Measurements from ENCODE around the gene YDJC.
"Not testable (repeated sequence)": the region's sequence is repeated elsewhere in the genome, so short reads cannot be mapped to it uniquely, and the experiment has no call there.

Gene YDJC

DNA sequence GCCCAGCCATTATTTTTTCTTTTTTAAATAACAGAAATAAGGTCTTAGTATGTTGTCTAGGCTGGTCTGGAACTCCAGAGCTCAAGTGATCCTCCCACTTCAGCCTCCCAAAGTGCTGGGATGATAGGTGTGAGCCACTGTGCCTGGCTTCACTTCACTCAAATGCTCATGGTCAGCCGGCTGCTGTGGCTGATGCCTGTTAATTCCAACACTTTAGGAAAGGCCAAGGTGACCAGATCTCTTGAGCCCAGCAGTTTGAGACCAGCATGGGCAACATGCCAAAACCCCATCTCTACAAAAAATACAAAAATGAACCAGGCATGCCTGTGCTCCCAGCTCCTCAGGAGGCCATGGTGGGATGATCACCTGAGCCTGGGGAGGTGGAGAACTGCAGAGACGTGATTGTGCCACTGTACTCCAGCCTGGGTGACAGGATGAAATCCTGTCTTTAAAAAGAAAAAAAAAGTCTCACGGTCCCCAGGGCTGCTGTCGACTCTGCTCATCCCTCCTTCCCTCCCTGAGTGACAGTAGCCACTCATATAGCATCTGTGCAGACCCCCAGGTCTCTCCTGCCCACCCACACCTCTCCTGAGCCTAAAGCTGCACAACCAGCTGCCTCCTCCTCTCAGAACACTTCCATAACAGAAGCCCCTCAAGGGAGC is 3.6 kb downstream of the YDJC start:
- Histone ChIP-seq H3K27ac (ENCODE audit: low read length) (no peak overlapping the region), H3K27me3 (ENCODE audit: insufficient read depth, low read length) (no peaks in the 10 kb centered on the region), H3K9ac (ENCODE audit: low read depth, low read length) (no peak overlapping the region), H3K4me1 (ENCODE audit: insufficient read depth, low read length) (no peaks in the 10 kb centered on the region), H3K36me3 (ENCODE audit: insufficient read depth, low read depth, low read length) (peaks cover 27% of the 10 kb centered on the region), H3K4me3 (ENCODE audit: low read length) (no peak overlapping the region), H3K9me3 (ENCODE audit: insufficient read depth, low read depth, low read length) (no peaks in the 10 kb centered on the region)

GRCh38 chr22:21624880-21625791 is 4.7 kb downstream of the YDJC start:
- H3K27ac ChIP-seq (ENCODE audit: low read length): no peak overlapping the region
- no peaks in the 10 kb centered on the region for H3K27me3 ChIP-seq (ENCODE audit: insufficient read depth, low read length)
- H3K9ac ChIP-seq (ENCODE audit: low read depth, low read length): no peak overlapping the region
- H3K9me3 ChIP-seq (ENCODE audit: insufficient read depth, low read depth, low read length): no peaks in the 10 kb centered on the region
- no peak overlapping the region for H3K4me3 ChIP-seq (ENCODE audit: low read length)
- peaks cover 30% of the 10 kb centered on the region for H3K36me3 ChIP-seq (ENCODE audit: insufficient read depth, low read depth, low read length)
- H3K4me1 ChIP-seq (ENCODE audit: insufficient read depth, low read length): no peaks in the 10 kb centered on the region

DNA sequence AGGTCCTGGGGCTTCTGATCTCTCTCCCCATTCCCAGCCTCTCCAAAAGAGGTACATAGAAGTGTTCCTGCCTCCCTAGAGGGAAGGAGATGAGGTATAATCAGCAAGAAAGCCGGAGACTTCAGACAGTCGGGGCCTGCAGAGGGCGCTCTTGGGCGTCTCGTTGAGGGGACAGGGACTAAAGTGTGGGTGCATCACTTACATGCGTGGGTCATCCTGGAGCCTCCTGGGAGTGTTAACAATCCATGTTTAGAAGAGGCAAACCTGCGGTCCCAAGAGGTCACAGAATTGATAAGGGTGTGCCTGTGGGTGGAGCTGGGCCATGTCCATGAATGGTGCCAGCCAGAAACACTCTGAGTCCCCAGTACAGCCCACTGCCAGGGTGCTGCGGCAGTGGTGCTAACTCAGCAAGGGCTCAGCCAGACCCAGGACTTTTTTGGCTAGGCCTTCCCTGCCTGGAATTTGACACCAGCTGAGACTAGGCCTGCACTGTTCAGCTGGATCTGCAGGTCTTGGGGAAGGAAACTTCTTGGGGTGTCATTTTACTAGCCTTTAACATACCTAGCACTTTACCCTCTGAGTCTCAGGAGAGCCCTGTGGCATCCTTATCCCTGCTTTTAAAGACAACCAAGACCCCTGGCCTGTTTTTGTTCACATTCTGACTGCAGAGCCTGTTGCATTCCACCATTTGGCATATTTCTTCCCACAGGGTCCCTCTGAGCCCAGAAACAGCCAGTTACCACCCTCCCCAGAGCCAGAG is 5.5 kb downstream of the YDJC start:
- Histone ChIP-seq H3K27me3 (ENCODE audit: insufficient read depth, low read length) (no peaks in the 10 kb centered on the region), H3K9ac (ENCODE audit: low read depth, low read length) (no peak overlapping the region), H3K4me3 (ENCODE audit: low read length) (no peak overlapping the region), H3K9me3 (ENCODE audit: insufficient read depth, low read depth, low read length) (no peaks in the 10 kb centered on the region), H3K36me3 (ENCODE audit: insufficient read depth, low read depth, low read length) (peaks cover 33% of the 10 kb centered on the region), H3K27ac (ENCODE audit: low read length) (no peak overlapping the region), H3K4me1 (ENCODE audit: insufficient read depth, low read length) (no peaks in the 10 kb centered on the region)

GRCh38 chr22:21623648-21623970 is 6.2 kb downstream of the YDJC start:
- Histone ChIP-seq H3K27me3 (ENCODE audit: insufficient read depth, low read length) (no peaks in the 10 kb centered on the region), H3K4me3 (ENCODE audit: low read length) (no peak overlapping the region), H3K27ac (ENCODE audit: low read length) (no peak overlapping the region), H3K9ac (ENCODE audit: low read depth, low read length) (no peak overlapping the region), H3K9me3 (ENCODE audit: insufficient read depth, low read depth, low read length) (no peaks in the 10 kb centered on the region), H3K4me1 (ENCODE audit: insufficient read depth, low read length) (no peaks in the 10 kb centered on the region), H3K36me3 (ENCODE audit: insufficient read depth, low read depth, low read length) (peaks cover 33% of the 10 kb centered on the region)

DNA sequence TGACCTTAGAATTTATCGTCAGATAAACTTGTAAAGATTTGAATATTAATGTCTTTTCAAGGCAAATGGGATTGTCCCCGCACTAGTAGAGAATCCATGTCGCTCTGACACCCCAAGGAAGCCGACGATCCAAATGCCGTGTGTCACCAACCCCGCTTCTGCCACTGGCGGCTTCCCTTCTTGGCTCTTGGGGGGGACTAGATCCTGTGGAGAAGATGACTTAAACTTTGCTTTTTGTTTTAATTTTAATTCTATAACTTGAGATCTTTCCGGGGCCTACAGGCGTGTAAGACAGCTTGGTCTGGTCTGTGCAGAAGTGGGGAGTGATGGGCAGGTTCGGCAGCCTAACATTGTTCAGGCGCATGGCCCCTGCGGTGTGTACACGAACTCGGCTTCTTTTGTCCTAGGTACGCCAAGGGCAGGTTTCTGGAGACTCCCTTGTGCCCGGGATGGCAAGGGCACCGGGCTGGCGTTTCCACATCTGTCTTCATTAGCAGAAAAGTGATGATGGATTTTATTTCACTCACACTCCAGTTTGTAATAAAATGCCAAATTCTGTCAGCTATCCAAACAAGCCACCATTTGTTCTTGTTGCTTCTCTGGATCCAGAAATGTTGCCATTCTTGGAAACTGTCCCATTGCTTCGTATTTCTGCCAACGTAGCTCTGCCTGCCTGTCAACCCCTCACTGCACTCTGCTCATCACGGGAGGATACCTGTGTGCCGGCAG is 6.7 kb downstream of the YDJC start:
- no peak overlapping the region for H3K4me3 ChIP-seq (ENCODE audit: low read length)
- H3K9ac ChIP-seq (ENCODE audit: low read depth, low read length): no peak overlapping the region
- H3K9me3 ChIP-seq (ENCODE audit: insufficient read depth, low read depth, low read length): no peaks in the 10 kb centered on the region
- H3K27ac ChIP-seq (ENCODE audit: low read length): no peak overlapping the region
- H3K36me3 ChIP-seq (ENCODE audit: insufficient read depth, low read depth, low read length): peaks cover 29% of the 10 kb centered on the region
- H3K4me1 ChIP-seq (ENCODE audit: insufficient read depth, low read length): no peaks in the 10 kb centered on the region
- H3K27me3 ChIP-seq (ENCODE audit: insufficient read depth, low read length): no peaks in the 10 kb centered on the region

- H3K36me3 ChIP-seq (ENCODE audit: insufficient read depth, low read depth, low read length): peaks cover 24% of the 10 kb centered on the region; the same call in 1 of the 2 replicates
- H3K9me3 ChIP-seq (ENCODE audit: insufficient read depth, low read depth, low read length): no peaks in the 10 kb centered on the region
- H3K27me3 ChIP-seq (ENCODE audit: insufficient read depth, low read length): no peaks in the 10 kb centered on the region
- no peaks in the 10 kb centered on the region for H3K4me1 ChIP-seq (ENCODE audit: insufficient read depth, low read length)
- H3K27ac ChIP-seq (ENCODE audit: low read length): no peak overlapping the region
- H3K9ac ChIP-seq (ENCODE audit: low read depth, low read length): no peak overlapping the region
- no peak overlapping the region for H3K4me3 ChIP-seq (ENCODE audit: low read length)
Measured at GRCh38 chr22:21622011-21622918, 7.6 kb downstream of the YDJC start.

- H3K27ac ChIP-seq (ENCODE audit: low read length): no peak overlapping the region
- H3K27me3 ChIP-seq (ENCODE audit: insufficient read depth, low read length): no peaks in the 10 kb centered on the region
- H3K4me1 ChIP-seq (ENCODE audit: insufficient read depth, low read length): no peaks in the 10 kb centered on the region
- H3K4me3 ChIP-seq (ENCODE audit: low read length): no peak overlapping the region
- no peaks in the 10 kb centered on the region for H3K9me3 ChIP-seq (ENCODE audit: insufficient read depth, low read depth, low read length)
- H3K9ac ChIP-seq (ENCODE audit: low read depth, low read length): no peak overlapping the region
- peaks cover 25% of the 10 kb centered on the region; the same call in 1 of the 2 replicates for H3K36me3 ChIP-seq (ENCODE audit: insufficient read depth, low read depth, low read length)
Measured at GRCh38 chr22:21621025-21621424, 8.8 kb downstream of the YDJC start.

- not testable (repeated sequence) for H3K4me3 ChIP-seq (ENCODE audit: low read length); H3K4me1 ChIP-seq (ENCODE audit: insufficient read depth, low read length); H3K9ac ChIP-seq (ENCODE audit: low read depth, low read length); H3K9me3 ChIP-seq (ENCODE audit: insufficient read depth, low read depth, low read length); H3K27ac ChIP-seq (ENCODE audit: low read length); H3K27me3 ChIP-seq (ENCODE audit: insufficient read depth, low read length)
- peaks cover 42% of the 10 kb centered on the region for H3K36me3 ChIP-seq (ENCODE audit: insufficient read depth, low read depth, low read length)
Measured at GRCh38 chr22:21617337-21617736, 12.5 kb downstream of the YDJC start.

GRCh38 chr22:21615731-21616130 is 14.1 kb downstream of the YDJC start:
- H3K36me3 ChIP-seq (ENCODE audit: insufficient read depth, low read depth, low read length): peaks cover 50% of the 10 kb centered on the region
- H3K27ac ChIP-seq (ENCODE audit: low read length): no peak overlapping the region
- no peak overlapping the region for H3K4me3 ChIP-seq (ENCODE audit: low read length)
- no peak overlapping the region for H3K9ac ChIP-seq (ENCODE audit: low read depth, low read length)
- H3K27me3 ChIP-seq (ENCODE audit: insufficient read depth, low read length): no peaks in the 10 kb centered on the region
- H3K9me3 ChIP-seq (ENCODE audit: insufficient read depth, low read depth, low read length): no peaks in the 10 kb centered on the region
- H3K4me1 ChIP-seq (ENCODE audit: insufficient read depth, low read length): no peaks in the 10 kb centered on the region

DNA sequence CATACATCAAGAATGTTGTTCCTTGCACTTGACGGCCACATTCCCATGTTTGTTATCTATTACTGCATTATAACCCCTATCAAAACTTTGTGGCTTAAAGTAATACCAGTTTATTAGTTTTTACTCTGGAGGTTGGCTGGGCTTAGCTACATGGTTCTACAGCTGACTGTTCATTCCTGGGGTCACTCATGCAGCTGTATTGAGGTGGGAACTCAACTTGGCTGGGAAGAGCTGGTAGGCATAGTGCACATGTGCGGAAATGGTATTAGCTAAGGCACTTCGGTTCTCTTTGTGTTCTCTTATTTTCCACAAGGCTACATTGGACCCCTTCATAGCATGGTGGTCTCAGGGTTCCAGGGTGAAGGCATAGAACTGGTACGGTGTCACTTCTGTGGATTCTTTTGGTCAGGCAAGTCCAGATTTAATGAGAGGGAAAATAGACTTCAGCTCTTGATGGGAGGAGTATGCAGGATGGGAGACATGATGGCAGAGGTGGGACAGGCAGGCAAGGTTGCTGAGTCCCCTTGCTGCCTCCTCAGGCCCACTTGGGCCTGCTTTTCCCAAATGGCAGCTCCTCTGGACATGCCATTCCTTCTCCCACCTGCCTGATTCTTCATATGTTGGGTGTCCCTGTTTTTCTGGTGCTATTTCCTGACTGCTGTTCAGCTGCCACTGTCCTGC is 16.1 kb downstream of the YDJC start:
- H3K9me3 ChIP-seq (ENCODE audit: insufficient read depth, low read depth, low read length): no peaks in the 10 kb centered on the region
- H3K27me3 ChIP-seq (ENCODE audit: insufficient read depth, low read length): no peaks in the 10 kb centered on the region
- H3K36me3 ChIP-seq (ENCODE audit: insufficient read depth, low read depth, low read length): peaks cover 53% of the 10 kb centered on the region
- H3K4me1 ChIP-seq (ENCODE audit: insufficient read depth, low read length): no peaks in the 10 kb centered on the region
- no peak overlapping the region for H3K27ac ChIP-seq (ENCODE audit: low read length)
- H3K4me3 ChIP-seq (ENCODE audit: low read length): no peak overlapping the region
- no peak overlapping the region for H3K9ac ChIP-seq (ENCODE audit: low read depth, low read length)
